T-helper 1 cell (primary cell): Measurements from ENCODE around the gene CNBD2.
"Not testable (repeated sequence)": the region's sequence is repeated elsewhere in the genome, so short reads cannot be mapped to it uniquely, and the experiment has no call there.

ENCODE experiments used
- DNase-seq, 5 donors: peaks; one replicate each; pipeline ENCODE4 v3.0.0-alpha.2; 2012 to 2020
- total RNA-seq, 4 donors: gene quantifications; one replicate each; lab custom pipeline; 2026; lab: John Stamatoyannopoulos, UW

CNBD2 gene
- 7.5 to 12.3 (median 8.9) reads per million in 4 donors for total RNA-seq

GRCh38 chr20:35967979-35968640 is at the start of gene CNBD2:
CNBD2 (plus strand) TSS chr20:35968590; CDS start chr20:35968763, 173 bp downstream.
- DNase-seq: no peak

- DNase-seq: no peak
Measured at GRCh38 chr20:35920523-35920922, 47.9 kb upstream of the CNBD2 start.

GRCh38 chr20:35929301-35929700 is 39.1 kb upstream of the CNBD2 start:
- DNase-seq: no peak

- no peak for DNase-seq
Measured at GRCh38 chr20:35934050-35934449, 34.3 kb upstream of the CNBD2 start.

- no peak for DNase-seq
Measured at GRCh38 chr20:35939264-35939663, 29.1 kb upstream of the CNBD2 start.

- no peak for DNase-seq
Measured at GRCh38 chr20:35941620-35942019, 26.8 kb upstream of the CNBD2 start.

GRCh38 chr20:35942243-35942642 is 26.1 kb upstream of the CNBD2 start:
- DNase-seq: no peak

GRCh38 chr20:35947489-35947888 is 20.9 kb upstream of the CNBD2 start:
- DNase-seq: peak in 2 of 5 donors; percentile 9 to 31

- no peak for DNase-seq
Measured at GRCh38 chr20:35947907-35948306, 20.5 kb upstream of the CNBD2 start.

GRCh38 chr20:35950093-35950492 is 18.3 kb upstream of the CNBD2 start:
- DNase-seq: no peak

GRCh38 chr20:35952080-35952479 is 16.3 kb upstream of the CNBD2 start:
- DNase-seq: not testable (repeated sequence)

GRCh38 chr20:35952480-35953386 is 15.7 kb upstream of the CNBD2 start:
- DNase-seq: peak in 1 of 5 donors; percentile 14

GRCh38 chr20:35953387-35954199 is 14.8 kb upstream of the CNBD2 start:
- peak; percentile 58 to 82 (median 61) for DNase-seq

- peak; percentile 96 to 99 (median 97) for DNase-seq
Measured at GRCh38 chr20:35954200-35954906, 14.0 kb upstream of the CNBD2 start, which contains the start of gene SCAND1. SCAND1 (minus strand) TSS chr20:35954502; CDS start chr20:35954284, 218 bp downstream.

- DNase-seq: peak in 3 of 5 donors; percentile 15 to 58 (median 29)
Measured at GRCh38 chr20:35954907-35955251, 13.5 kb upstream of the CNBD2 start.

- DNase-seq: no peak
Measured at GRCh38 chr20:35956616-35957015, 11.8 kb upstream of the CNBD2 start.

- not testable (repeated sequence) for DNase-seq
Measured at GRCh38 chr20:35959291-35959690, 9.1 kb upstream of the CNBD2 start.

- DNase-seq: no peak
Measured at GRCh38 chr20:35963878-35964277, 4.5 kb upstream of the CNBD2 start.

- DNase-seq: no peak
Measured at GRCh38 chr20:35968930-35969329, 540 bp downstream of the CNBD2 start.

GRCh38 chr20:35971981-35972380 is 3.6 kb downstream of the CNBD2 start:
- no peak for DNase-seq

GRCh38 chr20:35972462-35972861 is 4.1 kb downstream of the CNBD2 start:
- no peak for DNase-seq

GRCh38 chr20:35974256-35974655 is 5.9 kb downstream of the CNBD2 start:
- DNase-seq: no peak
